CMK (cell line): Measurements from ENCODE around the gene USP48.

Experiments
- DNase-seq: peaks from one replicate; pipeline ENCODE4 v3.0.0-alpha.2; 2010; ENCODE audit warnings: low read depth

USP48 gene

GRCh38 chr1:21749109-21749508 is 33.8 kb downstream of the USP48 start:
- DNase-seq: no peak

DNA sequence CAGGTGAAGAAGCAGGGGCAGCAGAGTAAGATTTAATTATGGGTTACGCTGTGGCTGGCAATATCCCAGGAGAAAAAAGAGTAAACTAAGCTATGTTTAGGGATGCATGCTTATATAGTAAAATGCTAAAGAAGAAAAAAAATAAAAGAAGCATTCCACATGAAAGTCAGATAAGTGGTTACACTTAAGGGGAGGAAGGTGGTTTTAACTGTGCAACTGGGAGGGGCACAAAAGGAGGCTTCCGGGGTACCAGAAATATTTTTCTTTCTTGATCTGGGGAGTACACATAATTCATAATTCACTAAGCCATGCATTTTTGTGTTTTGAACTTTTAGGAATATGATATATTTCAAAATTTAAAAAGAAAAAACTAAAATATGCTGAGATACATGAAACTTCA is 39.5 kb downstream of the USP48 start:
- DNase-seq: no peak

GRCh38 chr1:21742578-21742977 is 40.4 kb downstream of the USP48 start:
- DNase-seq: no peak

DNA sequence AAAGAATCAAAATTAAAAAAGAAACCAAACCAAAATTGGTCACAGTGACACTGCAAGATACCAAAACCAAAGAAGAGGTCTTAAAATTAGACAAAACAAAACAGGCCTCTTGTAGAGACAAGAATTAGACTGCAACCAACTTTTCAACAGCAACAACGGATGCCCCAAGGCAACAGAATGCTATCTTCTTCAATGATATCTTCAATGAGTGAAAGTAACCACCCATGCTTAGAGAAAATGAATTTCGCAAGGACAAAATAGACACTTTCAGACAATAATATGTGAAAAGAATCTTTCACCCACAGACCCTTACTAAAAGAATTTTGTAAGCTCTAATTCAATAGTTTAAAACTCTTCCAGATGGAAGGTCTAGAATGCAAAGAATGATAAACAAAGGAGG is 41.7 kb downstream of the USP48 start:
- no peak for DNase-seq

GRCh38 chr1:21736876-21737275 is 46.1 kb downstream of the USP48 start:
- DNase-seq: no peak

DNA sequence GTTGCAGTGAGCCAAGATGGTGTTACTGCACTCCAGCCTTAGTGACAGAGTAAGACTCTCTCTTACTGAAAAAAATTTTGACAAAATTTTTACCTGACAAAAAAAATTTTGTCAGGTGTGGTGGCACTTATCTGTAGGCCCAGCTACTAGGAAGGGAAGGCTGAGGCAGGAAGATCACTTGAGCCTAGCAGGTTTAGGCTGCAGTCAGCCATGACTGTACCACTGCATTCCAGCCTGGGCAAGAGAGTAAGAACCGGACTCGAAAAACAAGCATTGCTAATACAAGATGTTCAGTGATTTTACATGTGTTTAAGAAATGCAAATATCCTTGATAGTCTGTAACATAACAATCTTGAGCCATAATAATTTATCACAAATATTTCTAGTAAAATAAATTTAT is 46.9 kb downstream of the USP48 start:
- no peak for DNase-seq

- DNase-seq: no peak
Measured at GRCh38 chr1:21734526-21734925, 48.4 kb downstream of the USP48 start.

- no peak for DNase-seq
Measured at GRCh38 chr1:21732664-21733063, 50.3 kb downstream of the USP48 start.

DNA sequence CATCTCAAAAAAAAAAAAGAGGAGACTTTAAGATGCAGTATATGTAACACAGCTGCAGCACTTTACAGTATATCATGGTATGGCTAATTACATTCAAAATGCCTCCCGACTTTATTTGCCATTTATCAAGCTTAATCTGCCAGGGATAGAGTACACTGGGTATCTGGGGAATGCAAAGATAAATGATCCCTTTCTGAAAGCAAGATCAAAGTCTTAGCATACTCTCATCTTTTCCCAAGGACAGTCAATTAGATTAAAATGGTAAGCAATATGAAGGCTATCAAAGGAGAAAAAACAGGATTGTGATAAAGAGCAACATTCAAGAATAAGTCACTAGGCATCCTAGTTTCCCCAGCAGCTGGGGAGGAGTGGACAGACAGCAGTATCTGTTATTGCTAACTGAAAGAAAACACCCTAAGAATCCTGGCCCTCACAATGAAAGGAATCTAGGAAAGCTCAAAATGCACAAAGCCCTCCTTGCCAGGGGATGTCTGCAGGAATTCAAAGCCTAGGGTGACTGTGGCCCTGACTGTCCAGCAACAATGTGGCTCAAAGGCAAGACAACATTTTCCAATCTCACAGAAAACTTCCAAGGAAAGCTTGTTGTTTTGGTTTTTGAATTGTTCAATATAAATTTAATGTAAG is 57.1 kb downstream of the USP48 start:
- DNase-seq: no peak

GRCh38 chr1:21724570-21724969 is 58.4 kb downstream of the USP48 start:
- DNase-seq: no peak

GRCh38 chr1:21724098-21724497 is 58.9 kb downstream of the USP48 start:
- no peak for DNase-seq

DNA sequence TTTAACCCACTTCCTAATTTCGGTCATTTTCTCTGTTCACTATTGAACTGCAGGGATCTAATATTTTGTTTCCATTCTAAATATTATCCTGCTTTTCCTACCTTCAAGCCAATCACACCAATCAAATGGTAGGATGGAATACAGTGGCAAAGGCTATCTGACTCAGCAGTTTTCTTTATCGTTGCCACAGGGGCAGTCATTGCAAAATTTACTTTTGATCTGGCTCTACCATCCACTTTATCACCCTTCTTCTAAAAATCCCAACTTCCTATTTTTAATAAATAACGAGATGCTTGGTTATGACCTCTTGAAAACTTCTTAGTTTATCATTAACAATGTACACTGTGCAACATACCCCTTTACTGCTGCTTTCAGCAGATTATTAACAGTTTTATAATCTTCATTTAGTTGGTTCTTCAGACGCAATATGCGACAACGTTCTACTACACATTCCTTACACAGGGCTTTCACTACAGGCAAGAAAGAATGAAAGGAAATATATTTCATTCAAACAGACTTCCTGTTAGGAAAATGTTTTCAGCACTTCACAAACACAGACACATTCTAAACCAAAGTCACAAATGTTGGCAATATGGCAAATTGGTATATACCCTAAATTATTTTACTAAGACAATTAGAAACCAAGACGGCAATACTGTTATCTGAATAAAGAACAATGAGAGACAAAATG is 61.5 kb downstream of the USP48 start:
- no peak for DNase-seq

GRCh38 chr1:21716169-21716568 is 66.8 kb downstream of the USP48 start:
- DNase-seq: no peak

- no peak for DNase-seq
Measured at GRCh38 chr1:21707891-21708290, 75.1 kb downstream of the USP48 start.

GRCh38 chr1:21707086-21707840 is 75.7 kb downstream of the USP48 start:
- no peak for DNase-seq

DNA sequence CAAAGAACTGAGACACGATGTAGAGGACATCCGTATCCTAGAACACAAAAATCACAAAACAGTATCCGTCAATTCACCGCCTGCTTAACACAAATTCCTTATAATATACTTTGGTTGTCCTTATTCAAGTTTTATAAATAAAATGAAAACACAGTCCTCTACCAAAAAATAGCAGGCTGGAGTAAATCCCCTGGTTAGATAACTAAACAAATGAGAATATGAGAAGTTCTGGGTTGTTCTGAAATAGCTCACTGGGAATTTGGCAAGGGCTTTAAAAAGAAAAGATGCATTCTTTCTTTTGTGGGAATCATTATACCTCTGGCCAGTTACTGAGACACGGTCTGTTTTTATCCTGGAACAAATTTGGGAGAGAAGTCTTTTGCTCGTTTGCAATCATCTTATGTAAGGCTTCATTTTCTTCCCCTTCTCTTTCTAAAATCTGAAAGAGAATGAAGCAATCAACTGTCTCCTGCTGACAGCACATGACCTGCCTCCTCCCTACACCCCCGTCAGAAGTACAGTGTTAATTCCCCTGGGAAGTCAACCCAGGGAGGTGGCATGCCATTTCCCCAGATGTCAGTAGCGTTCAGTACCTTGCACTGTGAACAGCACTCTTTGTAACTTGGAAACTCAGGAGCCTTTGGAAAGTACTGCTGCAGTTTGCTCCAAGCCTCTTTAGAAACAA is 76.7 kb downstream of the USP48 start:
- DNase-seq: no peak

- no peak for DNase-seq
Measured at GRCh38 chr1:21705303-21705980, 77.5 kb downstream of the USP48 start.

GRCh38 chr1:21704145-21704544 is 78.8 kb downstream of the USP48 start:
- DNase-seq: no peak

DNA sequence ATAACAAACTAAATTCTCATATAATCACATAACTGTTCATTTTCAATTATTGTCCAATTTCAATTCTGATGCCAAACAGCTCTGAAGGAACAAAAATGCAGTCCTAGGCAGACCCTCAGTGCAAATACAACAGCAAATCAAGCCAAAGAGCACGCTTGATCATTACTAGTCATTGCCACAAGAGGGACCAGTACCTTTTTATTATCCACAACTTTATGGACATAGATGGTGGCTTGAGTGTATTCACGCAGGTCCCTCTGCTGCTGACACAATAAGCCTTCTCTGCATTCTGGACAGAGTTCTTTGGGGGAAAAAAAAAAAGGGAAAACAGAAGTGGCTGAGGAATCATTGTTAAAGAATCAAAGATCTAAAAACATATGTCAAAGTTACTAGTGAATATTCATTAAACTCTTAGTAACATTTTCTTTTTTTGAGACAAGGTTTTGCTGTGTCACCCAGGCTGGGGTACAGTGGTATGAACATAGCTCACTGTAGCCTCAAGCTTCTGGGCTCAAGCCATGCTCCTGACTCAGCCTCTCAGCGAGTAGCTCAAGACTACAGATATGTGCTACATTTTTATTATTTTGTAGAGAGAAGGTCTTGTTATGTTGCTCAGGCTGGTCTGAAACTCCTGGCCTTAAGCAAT is 79.5 kb downstream of the USP48 start:
- no peak for DNase-seq

GRCh38 chr1:21702780-21703179 is 80.2 kb downstream of the USP48 start:
- no peak for DNase-seq

GRCh38 chr1:21701401-21701800 is 81.5 kb downstream of the USP48 start:
- DNase-seq: no peak

- no peak for DNase-seq
Measured at GRCh38 chr1:21700094-21700493, 82.9 kb downstream of the USP48 start.
